Measurements from ENCODE around the gene KCNT1.

The KCNT1 gene

GRCh38 chr9:135662758-135663450 lies 39.1 kb upstream of the KCNT1 start, which contains the start of gene LCN9:
TSS of gene LCN9 (plus strand) at chr9:135663309. CDS start at chr9:135663322, 13 bp downstream.
- no peak for TF ChIP-seq SIN3A (IDR thresholded peaks at IDR 0.05; ENCODE audit: borderline replicate concordance, insufficient read depth, low read length)
- TF ChIP-seq POLR2AphosphoS5 (IDR thresholded peaks at IDR 0.05; ENCODE audit: low read depth, low read length): no peak
- TF ChIP-seq REST (IDR thresholded peaks at IDR 0.05; ENCODE audit: insufficient read depth in 1 of 2, low read depth in 2 of 2, low read length in 2 of 2): no peak
- TF ChIP-seq TAF1 (IDR thresholded peaks at IDR 0.05; ENCODE audit: borderline replicate concordance, insufficient read depth, low read length): no peak
- TF ChIP-seq FOXP2 (optimal IDR thresholded peaks at IDR 0.05; ENCODE audit: borderline replicate concordance, extremely low read depth, extremely low read length, insufficient read depth): no peak

GRCh38 chr9:135663451-135663770 lies 38.6 kb upstream of the KCNT1 start:
- no peak for TF ChIP-seq FOXP2 (optimal IDR thresholded peaks at IDR 0.05; ENCODE audit: borderline replicate concordance, extremely low read depth, extremely low read length, insufficient read depth)

- TF ChIP-seq POLR2AphosphoS5 (IDR thresholded peaks at IDR 0.05; ENCODE audit: low read depth, low read length) (no peak), TAF1 (IDR thresholded peaks at IDR 0.05; ENCODE audit: borderline replicate concordance, insufficient read depth, low read length) (no peak), REST (IDR thresholded peaks at IDR 0.05; ENCODE audit: insufficient read depth in 1 of 2, low read depth in 2 of 2, low read length in 2 of 2) (no peak), SIN3A (IDR thresholded peaks at IDR 0.05; ENCODE audit: borderline replicate concordance, insufficient read depth, low read length) (no peak), FOXP2 (optimal IDR thresholded peaks at IDR 0.05; ENCODE audit: borderline replicate concordance, extremely low read depth, extremely low read length, insufficient read depth) (no peak)
Measured at GRCh38 chr9:135663857-135664256, 38.1 kb upstream of the KCNT1 start.

- TF ChIP-seq SIN3A (IDR thresholded peaks at IDR 0.05; ENCODE audit: borderline replicate concordance, insufficient read depth, low read length) (no peak), POLR2AphosphoS5 (IDR thresholded peaks at IDR 0.05; ENCODE audit: low read depth, low read length) (no peak), FOXP2 (optimal IDR thresholded peaks at IDR 0.05; ENCODE audit: borderline replicate concordance, extremely low read depth, extremely low read length, insufficient read depth) (no peak), REST (IDR thresholded peaks at IDR 0.05; ENCODE audit: insufficient read depth in 1 of 2, low read depth in 2 of 2, low read length in 2 of 2) (no peak), TAF1 (IDR thresholded peaks at IDR 0.05; ENCODE audit: borderline replicate concordance, insufficient read depth, low read length) (no peak)
Measured at GRCh38 chr9:135664266-135664665, 37.7 kb upstream of the KCNT1 start.

GRCh38 chr9:135664801-135665794 lies 36.9 kb upstream of the KCNT1 start:
- TF ChIP-seq REST (IDR thresholded peaks at IDR 0.05; ENCODE audit: insufficient read depth in 1 of 2, low read depth in 2 of 2, low read length in 2 of 2) (no peak), TAF1 (IDR thresholded peaks at IDR 0.05; ENCODE audit: borderline replicate concordance, insufficient read depth, low read length) (no peak)

Data from PFSK-1 (cell line).